HG02870 (cell line): Measurements from ENCODE around the gene POC1A.

Source experiments
- ATAC-seq: cut with Tn5 transposase; IDR thresholded peaks from one replicate; pipeline ENCODE4 v1.9.1; 2021; ENCODE audit warnings: mild to moderate bottlenecking, moderate library complexity; ENCODE audit not compliant: unreplicated experiment

The POC1A gene

GRCh38 chr3:52154135-52155094, at the start of gene POC1A:
POC1A (minus strand) TSS chr3:52154423; CDS start chr3:52154372, 51 bp downstream.
- ATAC-seq: peak; percentile 69

GRCh38 chr3:52203701-52204100, 49.5 kb upstream of the POC1A start:
- no peak for ATAC-seq

- ATAC-seq: no peak
These were observed 48.3 kb upstream of the POC1A start for GRCh38 chr3:52202384-52203077.

GRCh38 chr3:52200981-52201679, 46.9 kb upstream of the POC1A start:
- no peak for ATAC-seq

GRCh38 chr3:52198643-52199608, 44.7 kb upstream of the POC1A start:
- ATAC-seq: no peak

GRCh38 chr3:52197842-52198625, 43.8 kb upstream of the POC1A start, which contains the start of gene ALAS1:
ALAS1 (plus strand) TSS chr3:52198160; CDS start chr3:52199242, 1,082 bp downstream.
- ATAC-seq: peak; percentile 78

GRCh38 chr3:52197499-52197841, 43.2 kb upstream of the POC1A start:
- ATAC-seq: no peak

GRCh38 chr3:52196977-52197376, 42.8 kb upstream of the POC1A start:
- no peak for ATAC-seq

GRCh38 chr3:52195823-52196331, 41.7 kb upstream of the POC1A start:
- no peak for ATAC-seq

GRCh38 chr3:52195291-52195597, 41.0 kb upstream of the POC1A start:
- ATAC-seq: no peak

- ATAC-seq: no peak
These were observed 40.5 kb upstream of the POC1A start for GRCh38 chr3:52194485-52195290.

- no peak for ATAC-seq
These were observed 38.8 kb upstream of the POC1A start for GRCh38 chr3:52193065-52193464.

GRCh38 chr3:52191663-52192062, 37.4 kb upstream of the POC1A start:
- ATAC-seq: no peak

GRCh38 chr3:52190294-52191074, 36.3 kb upstream of the POC1A start:
- ATAC-seq: no peak

- ATAC-seq: no peak
These were observed 34.3 kb upstream of the POC1A start for GRCh38 chr3:52188556-52188955.

GRCh38 chr3:52186729-52187128, 32.5 kb upstream of the POC1A start:
- ATAC-seq: no peak

- no peak for ATAC-seq
These were observed 31.6 kb upstream of the POC1A start for GRCh38 chr3:52185837-52186236.

GRCh38 chr3:52185311-52185710, 31.1 kb upstream of the POC1A start:
- no peak for ATAC-seq
